Fibroblast of the aortic adventitia (primary cell): ENCODE results near the gene SERPINE1. TPM values are rescaled to one million over a fixed set of nuclear protein-coding genes. Genes with fewer than 3 reads are reported as not detected.
A peak's percentile ranks its signal among the peaks of the same experiment; 100 is the strongest.

ENCODE experiments used
- DNase-seq: peaks from one replicate; pipeline ENCODE4 v3.0.0-alpha.2; 2010; ENCODE audit warnings: low read depth
- H3K4me3 ChIP-seq: 2 replicates; pipeline ENCODE4 v1.5.1; 2011; ENCODE audit warnings: low read depth, mild to moderate bottlenecking, control low read depth, low read length, moderate library complexity
- CTCF ChIP-seq: IDR thresholded peaks from 2 replicates; pipeline ENCODE4 v1.5.1; 2011; ENCODE audit warnings: mild to moderate bottlenecking, low read length, control low read depth, inconsistent platforms; ENCODE audit not compliant: insufficient read depth
- total RNA-seq: library from RNA; depleted of rRNA; stranded (reverse); fragments of >200 nt; gene quantifications from 2 replicates; pipeline ENCODE4 v1.2.3, GENCODE V29; 2012; ENCODE audit warnings: low replicate concordance

SERPINE1 gene
- total RNA-seq, 1 donor = 341 TPM

DNA sequence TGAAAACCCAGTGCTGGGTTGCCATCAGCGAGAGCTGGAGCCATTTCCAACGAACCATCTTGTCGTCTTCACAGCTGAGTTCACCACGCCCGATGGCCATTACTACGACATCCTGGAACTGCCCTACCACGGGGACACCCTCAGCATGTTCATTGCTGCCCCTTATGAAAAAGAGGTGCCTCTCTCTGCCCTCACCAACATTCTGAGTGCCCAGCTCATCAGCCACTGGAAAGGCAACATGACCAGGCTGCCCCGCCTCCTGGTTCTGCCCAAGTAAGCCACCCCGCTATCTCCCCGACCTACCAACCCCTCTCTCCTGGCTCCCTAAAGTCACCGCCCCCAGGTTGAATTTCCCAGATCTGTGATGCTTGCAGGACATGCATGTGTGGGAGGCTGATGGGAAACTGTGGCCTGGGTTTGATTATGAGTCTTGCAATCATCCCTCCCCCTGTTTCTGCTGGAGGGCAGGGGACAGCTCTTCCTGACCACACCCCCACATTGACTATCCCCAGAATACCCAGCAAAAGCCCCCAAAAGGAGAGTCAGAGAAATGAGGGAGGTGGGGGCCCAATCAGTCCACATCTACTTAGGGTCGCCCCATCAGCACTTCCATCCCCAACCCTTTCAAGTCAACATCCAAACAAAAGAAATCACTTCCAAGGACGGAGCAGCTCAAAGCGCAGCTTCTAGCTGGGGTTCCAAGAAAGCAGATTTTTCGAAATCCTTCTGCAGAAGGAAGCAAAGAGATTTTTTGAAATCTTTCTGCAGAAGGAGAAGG, 6.9 kb downstream of the SERPINE1 start:
- no peak overlapping the region for H3K4me3 ChIP-seq
- TF ChIP-seq CTCF = no peak
- DNase-seq = peak; percentile 33

DNA sequence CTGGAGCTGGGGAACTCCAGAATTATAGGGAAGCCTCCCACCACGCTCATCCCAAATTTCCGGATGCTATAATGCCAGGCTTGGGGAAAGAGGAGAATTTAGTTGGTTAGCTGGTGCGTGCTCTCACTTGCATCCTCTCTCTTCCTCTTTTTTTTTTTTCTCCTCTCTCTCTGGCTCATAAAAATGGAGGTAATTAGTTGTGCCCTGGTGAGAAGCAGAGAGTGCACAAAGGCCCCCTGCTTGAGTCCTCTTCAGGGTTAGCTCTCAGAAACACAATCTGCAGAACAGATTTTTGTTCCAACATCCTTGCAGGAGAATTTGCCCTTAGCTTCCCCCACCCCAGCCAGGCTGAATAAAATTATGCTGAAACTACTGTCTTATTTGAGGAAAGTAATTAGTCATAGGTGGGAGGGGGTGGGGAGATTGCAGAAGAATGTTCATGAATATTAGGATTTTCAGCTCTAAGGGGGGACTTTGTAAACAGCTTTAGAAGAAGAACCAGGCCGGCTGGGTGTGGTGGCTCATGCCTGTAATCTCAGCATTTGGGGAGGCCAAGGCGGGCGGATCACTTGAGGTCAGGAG, 7.6 kb downstream of the SERPINE1 start:
- no peak for TF ChIP-seq CTCF
- peak; percentile 41 for DNase-seq
- no peak overlapping the region for H3K4me3 ChIP-seq

DNA sequence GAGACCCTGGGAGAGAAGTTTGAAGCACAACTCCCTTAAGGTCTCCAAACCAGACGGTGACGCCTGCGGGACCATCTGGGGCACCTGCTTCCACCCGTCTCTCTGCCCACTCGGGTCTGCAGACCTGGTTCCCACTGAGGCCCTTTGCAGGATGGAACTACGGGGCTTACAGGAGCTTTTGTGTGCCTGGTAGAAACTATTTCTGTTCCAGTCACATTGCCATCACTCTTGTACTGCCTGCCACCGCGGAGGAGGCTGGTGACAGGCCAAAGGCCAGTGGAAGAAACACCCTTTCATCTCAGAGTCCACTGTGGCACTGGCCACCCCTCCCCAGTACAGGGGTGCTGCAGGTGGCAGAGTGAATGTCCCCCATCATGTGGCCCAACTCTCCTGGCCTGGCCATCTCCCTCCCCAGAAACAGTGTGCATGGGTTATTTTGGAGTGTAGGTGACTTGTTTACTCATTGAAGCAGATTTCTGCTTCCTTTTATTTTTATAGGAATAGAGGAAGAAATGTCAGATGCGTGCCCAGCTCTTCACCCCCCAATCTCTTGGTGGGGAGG, 10.8 kb downstream of the SERPINE1 start:
- no peak for DNase-seq
- H3K4me3 ChIP-seq = no peak overlapping the region
- TF ChIP-seq CTCF = no peak

GRCh38 chr7:101138213-101138870, 11.4 kb downstream of the SERPINE1 start:
- TF ChIP-seq CTCF = peak; percentile 73
- DNase-seq = peak; percentile 96
- no peak overlapping the region for H3K4me3 ChIP-seq

DNA sequence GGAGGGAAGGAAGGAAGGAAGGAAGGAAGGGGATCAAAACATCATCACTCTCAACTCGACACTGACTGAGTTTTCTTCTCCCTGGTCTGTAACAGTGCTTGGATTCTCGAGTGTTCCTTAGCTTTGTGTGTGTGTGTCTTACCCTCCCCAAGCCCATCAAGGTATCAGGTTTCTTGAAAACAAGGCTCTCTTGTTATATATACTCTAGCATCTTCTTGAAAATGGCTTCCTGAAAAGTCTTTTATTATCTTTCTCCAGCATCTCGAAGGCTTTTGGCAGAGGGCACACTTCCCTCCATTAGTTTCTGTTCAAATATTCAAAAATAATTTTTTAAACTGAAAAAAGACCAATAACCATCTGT, 13.4 kb downstream of the SERPINE1 start:
- H3K4me3 ChIP-seq = no peak overlapping the region
- TF ChIP-seq CTCF = no peak
- DNase-seq = no peak

DNA sequence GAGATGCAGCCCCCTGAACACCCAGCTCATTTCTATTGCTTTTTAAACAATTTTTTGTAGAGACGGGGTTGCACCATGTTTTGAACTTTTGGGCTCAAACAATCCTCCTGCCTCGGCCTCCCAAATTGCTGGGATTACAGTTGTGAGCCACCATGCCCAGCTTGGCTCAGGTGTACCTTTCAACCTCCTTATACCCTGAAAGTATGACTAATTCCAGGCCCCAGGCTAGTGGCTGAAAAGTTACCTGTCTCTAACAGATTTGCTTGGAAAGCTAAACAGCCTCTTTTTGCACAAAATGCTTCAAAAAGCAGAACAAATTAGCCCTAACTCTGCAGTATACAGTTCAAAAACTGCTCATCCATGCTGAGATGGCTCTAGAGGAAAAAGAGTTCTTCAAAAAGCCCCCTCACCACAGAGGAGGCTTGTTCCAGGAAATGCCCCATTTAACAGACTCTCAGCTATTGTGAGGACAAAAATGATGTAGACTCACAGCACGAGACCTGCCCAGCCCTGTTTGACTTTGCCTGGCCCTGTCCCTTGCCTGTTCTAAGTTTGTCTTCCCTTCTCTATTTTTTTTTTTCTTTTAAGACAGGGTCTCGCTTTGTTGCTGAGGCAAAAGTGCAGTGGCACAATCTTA, 14.0 kb downstream of the SERPINE1 start:
- no peak for DNase-seq
- no peak overlapping the region for H3K4me3 ChIP-seq
- no peak for TF ChIP-seq CTCF
